ENCODE measurements around the gene VEGFB. TPM values are rescaled to one million over a fixed set of nuclear protein-coding genes. Genes with fewer than 3 reads are reported as not detected.

VEGFB gene
- total RNA-seq, 1 donor from 2014 or later = 12.3 TPM

- no peak for DNase-seq
- H3K4me3 Mint-ChIP-seq (ENCODE audit: unreplicated experiment) = peak overlapping the region; percentile 25
- H3K36me3 Mint-ChIP-seq (ENCODE audit: unreplicated experiment) = no peaks in the 10 kb centered on the region
- no peak overlapping the region for H3K27ac Mint-ChIP-seq (ENCODE audit: unreplicated experiment)
- peaks cover 9% of the 10 kb centered on the region for H3K9me3 Mint-ChIP-seq (ENCODE audit: unreplicated experiment)
- no peak for TF ChIP-seq CTCF (IDR thresholded peaks at IDR 0.05; ENCODE audit: partially characterized antibody, unreplicated experiment)
- H3K27me3 Mint-ChIP-seq (ENCODE audit: unreplicated experiment) = peaks cover 8% of the 10 kb centered on the region
- peaks cover 12% of the 10 kb centered on the region for H3K4me1 Mint-ChIP-seq (ENCODE audit: low read depth, unreplicated experiment)
Observed at GRCh38 chr11:64249563-64250414, 15.4 kb downstream of the VEGFB start.

GRCh38 chr11:64250415-64251015 is 16.1 kb downstream of the VEGFB start:
- Mint-ChIP-seq H3K27ac (ENCODE audit: unreplicated experiment) (no peak overlapping the region), H3K4me3 (ENCODE audit: unreplicated experiment) (peak overlapping the region; percentile 68), H3K27me3 (ENCODE audit: unreplicated experiment) (peaks cover 11% of the 10 kb centered on the region), H3K36me3 (ENCODE audit: unreplicated experiment) (no peaks in the 10 kb centered on the region), H3K9me3 (ENCODE audit: unreplicated experiment) (peaks cover 9% of the 10 kb centered on the region), H3K4me1 (ENCODE audit: low read depth, unreplicated experiment) (peaks cover 12% of the 10 kb centered on the region)
- no peak for TF ChIP-seq CTCF (IDR thresholded peaks at IDR 0.05; ENCODE audit: partially characterized antibody, unreplicated experiment)
- DNase-seq = no peak

DNA sequence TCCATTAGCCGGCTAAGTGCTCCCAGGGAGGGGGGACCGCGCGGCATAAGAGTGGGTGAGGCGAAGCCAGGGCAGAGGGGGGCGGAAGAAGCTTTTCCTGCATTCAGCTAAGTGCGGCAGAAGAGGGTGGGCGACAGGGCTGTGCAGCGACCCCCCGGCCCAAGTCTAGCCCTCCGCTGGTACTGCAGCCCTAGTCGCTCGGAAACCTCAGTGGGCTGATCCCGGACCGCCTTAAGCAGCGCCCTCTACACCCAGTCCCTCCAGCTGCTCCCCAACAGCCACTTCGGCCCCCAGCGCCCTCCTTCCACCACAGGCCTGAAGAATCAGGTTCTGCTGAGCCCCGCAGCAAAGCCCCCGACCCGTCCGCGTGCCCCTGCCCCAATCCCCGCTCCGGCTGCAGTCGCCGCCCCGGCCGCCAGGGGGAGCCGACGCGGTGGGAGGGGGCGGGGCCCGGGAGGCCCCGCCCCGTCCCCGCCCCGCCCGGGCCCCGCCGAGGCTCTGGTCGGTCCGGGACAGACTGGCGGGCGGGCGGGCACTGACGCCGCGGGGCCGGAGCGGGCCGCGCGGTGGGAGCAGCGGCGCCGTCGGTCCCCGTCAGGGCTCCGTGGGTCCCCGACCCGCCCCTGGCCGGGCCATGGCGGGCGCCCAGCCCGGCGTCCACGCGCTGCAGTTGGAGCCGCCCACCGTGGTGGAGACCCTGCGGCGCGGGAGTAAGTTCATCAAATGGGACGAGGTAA is 16.8 kb downstream of the VEGFB start, which contains the start of gene PLCB3:
PLCB3 (plus strand) TSS at position 515 of the 737 bp plus-strand sequence; CDS start at position 635, 120 bp downstream.
- Mint-ChIP-seq H3K9me3 (ENCODE audit: unreplicated experiment) (peaks cover 9% of the 10 kb centered on the region), H3K27me3 (ENCODE audit: unreplicated experiment) (peaks cover 11% of the 10 kb centered on the region), H3K4me1 (ENCODE audit: low read depth, unreplicated experiment) (peaks cover 12% of the 10 kb centered on the region), H3K4me3 (ENCODE audit: unreplicated experiment) (peak within 1 kb of the TSS; percentile 92), H3K36me3 (ENCODE audit: unreplicated experiment) (no peaks in the 10 kb centered on the region), H3K27ac (ENCODE audit: unreplicated experiment) (peak within 1 kb of the TSS; percentile 66)
- TF ChIP-seq CTCF (IDR thresholded peaks at IDR 0.05; ENCODE audit: partially characterized antibody, unreplicated experiment) = peak; percentile 89
- peak; percentile 79 for DNase-seq

DNA sequence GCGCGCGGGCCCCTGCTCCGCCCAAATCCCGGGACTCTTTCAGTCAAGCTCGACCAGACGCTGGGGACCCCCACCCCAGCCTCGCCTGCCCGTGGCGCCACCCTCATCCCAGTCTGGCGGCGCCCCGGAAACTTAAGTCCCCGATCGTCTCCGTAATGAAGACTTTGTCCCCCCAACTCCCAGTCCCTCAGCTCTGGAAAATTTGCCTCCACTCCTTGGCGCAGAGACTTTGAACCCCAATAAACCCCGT is 17.3 kb downstream of the VEGFB start:
- no peak for DNase-seq
- Mint-ChIP-seq H3K9me3 (ENCODE audit: unreplicated experiment) (peaks cover 9% of the 10 kb centered on the region), H3K4me1 (ENCODE audit: low read depth, unreplicated experiment) (peaks cover 12% of the 10 kb centered on the region), H3K4me3 (ENCODE audit: unreplicated experiment) (peak overlapping the region; percentile 92), H3K27ac (ENCODE audit: unreplicated experiment) (no peak overlapping the region), H3K36me3 (ENCODE audit: unreplicated experiment) (no peaks in the 10 kb centered on the region), H3K27me3 (ENCODE audit: unreplicated experiment) (peaks cover 11% of the 10 kb centered on the region)
- TF ChIP-seq CTCF (IDR thresholded peaks at IDR 0.05; ENCODE audit: partially characterized antibody, unreplicated experiment) = no peak

All from glutamatergic neuron (in vitro differentiated cells).